Activated CD4-positive, alpha-beta T cell treated with anti-CD3 and anti-CD28 coated beads, Interleukin-2, Interleukin-6, amounts not matched to agents 100 ng/mL and 50 ng/mL, durations not matched to agents 16 hours and 8 hours (primary cell): ENCODE data around the gene MRPL43.
A peak's percentile ranks its signal among the peaks of the same experiment; 100 is the strongest.

Experiments used
- DNase-seq: peaks from one replicate; pipeline ENCODE4 v3.0.0-alpha.2; 2020

Gene MRPL43

GRCh38 chr10:101001659-101002035, 14.3 kb upstream of the MRPL43 start:
- DNase-seq: no peak

- DNase-seq: no peak
Measured at GRCh38 chr10:101000915-101001658, 13.8 kb upstream of the MRPL43 start.

GRCh38 chr10:101000127-101000914, 13.0 kb upstream of the MRPL43 start:
- DNase-seq: no peak

- no peak for DNase-seq
Measured at GRCh38 chr10:100999742-101000126, 12.4 kb upstream of the MRPL43 start, which contains the start of gene LZTS2. TSS of gene LZTS2 (plus strand) at chr10:100999808. CDS start at chr10:101002539, 2,731 bp downstream.

GRCh38 chr10:100998991-100999741, 11.9 kb upstream of the MRPL43 start:
- peak; percentile 85 for DNase-seq

- DNase-seq: peak; percentile 68
Measured at GRCh38 chr10:100998183-100998990, 11.1 kb upstream of the MRPL43 start.

GRCh38 chr10:100997360-100998182, 10.3 kb upstream of the MRPL43 start:
- peak; percentile 81 for DNase-seq

- peak; percentile 44 for DNase-seq
Measured at GRCh38 chr10:100996678-100997359, 9.5 kb upstream of the MRPL43 start.

GRCh38 chr10:100995181-100995580, 7.9 kb upstream of the MRPL43 start:
- DNase-seq: no peak

GRCh38 chr10:100993986-100994708, 6.8 kb upstream of the MRPL43 start:
- no peak for DNase-seq

GRCh38 chr10:100989088-100989487, 1.8 kb upstream of the MRPL43 start:
- DNase-seq: no peak

GRCh38 chr10:100988166-100988565, 869 bp upstream of the MRPL43 start:
- DNase-seq: no peak

GRCh38 chr10:100987685-100988049, 370 bp upstream of the MRPL43 start:
- no peak for DNase-seq

GRCh38 chr10:100986623-100986951, 710 bp downstream of the MRPL43 start:
- DNase-seq: no peak

- DNase-seq: no peak
Measured at GRCh38 chr10:100985336-100985735, 2.0 kb downstream of the MRPL43 start.

GRCh38 chr10:100984672-100985177, 2.6 kb downstream of the MRPL43 start:
- no peak for DNase-seq

- no peak for DNase-seq
Measured at GRCh38 chr10:100983868-100984671, 3.2 kb downstream of the MRPL43 start.

GRCh38 chr10:100982916-100983830, 4.1 kb downstream of the MRPL43 start:
- DNase-seq: no peak
